ENCODE measurements around the gene RNU4-1. TPM values are rescaled to one million over a fixed set of nuclear protein-coding genes. Genes with fewer than 3 reads are reported as not detected.

The RNU4-1 gene
- total RNA-seq, 1 donor from 2014 or later, result 5,477 TPM

DNA sequence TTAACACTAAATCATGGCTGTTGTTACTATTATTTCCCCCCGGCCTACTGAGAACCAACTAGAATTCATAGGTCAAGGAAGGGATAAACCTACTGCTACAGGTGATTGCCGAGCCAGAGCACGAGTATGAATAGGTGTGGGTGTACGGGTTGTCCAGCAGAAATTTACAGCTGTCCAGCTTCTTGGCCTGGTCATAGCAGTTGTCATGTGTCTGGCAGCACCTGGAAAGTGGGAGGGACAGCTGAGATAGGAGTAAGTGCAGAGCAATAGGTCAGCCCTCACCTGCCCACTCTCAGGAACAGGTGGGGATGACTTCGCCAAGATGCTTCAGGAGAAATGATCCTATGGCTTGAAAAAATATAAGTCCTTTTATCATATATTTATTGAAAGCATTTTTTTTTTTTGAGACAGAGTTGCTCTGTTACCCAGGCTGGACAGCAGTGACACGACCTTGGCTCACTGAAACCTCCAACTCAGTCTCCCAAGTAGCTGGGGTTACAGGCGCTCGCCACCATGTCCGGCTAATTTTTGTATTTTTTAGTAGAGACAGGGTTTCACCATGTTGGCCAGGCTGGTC lies 31.9 kb upstream of the RNU4-1 start:
- Mint-ChIP-seq H3K27ac (no peak overlapping the region), H3K4me3 (no peak overlapping the region), H3K36me3 (no peaks in the 10 kb centered on the region), H3K27me3 (ENCODE audit: low read depth) (peaks cover 8% of the 10 kb centered on the region), H3K9me3 (no peaks in the 10 kb centered on the region), H3K4me1 (peaks cover 4% of the 10 kb centered on the region)
- no peak for TF ChIP-seq CTCF (IDR thresholded peaks at IDR 0.05; ENCODE audit: unreplicated experiment)
- no peak for DNase-seq (ENCODE audit: low spot score in 2 of 2, unreplicated experiment in 2 of 2)

GRCh38 chr12:120323772-120324171 lies 30.7 kb upstream of the RNU4-1 start:
- DNase-seq (ENCODE audit: low spot score in 2 of 2, unreplicated experiment in 2 of 2), result no peak
- Mint-ChIP-seq H3K27me3 (ENCODE audit: low read depth) (peaks cover 8% of the 10 kb centered on the region), H3K27ac (no peak overlapping the region), H3K4me3 (no peak overlapping the region), H3K9me3 (no peaks in the 10 kb centered on the region), H3K4me1 (peaks cover 4% of the 10 kb centered on the region), H3K36me3 (no peaks in the 10 kb centered on the region)
- no peak for TF ChIP-seq CTCF (IDR thresholded peaks at IDR 0.05; ENCODE audit: unreplicated experiment)

DNA sequence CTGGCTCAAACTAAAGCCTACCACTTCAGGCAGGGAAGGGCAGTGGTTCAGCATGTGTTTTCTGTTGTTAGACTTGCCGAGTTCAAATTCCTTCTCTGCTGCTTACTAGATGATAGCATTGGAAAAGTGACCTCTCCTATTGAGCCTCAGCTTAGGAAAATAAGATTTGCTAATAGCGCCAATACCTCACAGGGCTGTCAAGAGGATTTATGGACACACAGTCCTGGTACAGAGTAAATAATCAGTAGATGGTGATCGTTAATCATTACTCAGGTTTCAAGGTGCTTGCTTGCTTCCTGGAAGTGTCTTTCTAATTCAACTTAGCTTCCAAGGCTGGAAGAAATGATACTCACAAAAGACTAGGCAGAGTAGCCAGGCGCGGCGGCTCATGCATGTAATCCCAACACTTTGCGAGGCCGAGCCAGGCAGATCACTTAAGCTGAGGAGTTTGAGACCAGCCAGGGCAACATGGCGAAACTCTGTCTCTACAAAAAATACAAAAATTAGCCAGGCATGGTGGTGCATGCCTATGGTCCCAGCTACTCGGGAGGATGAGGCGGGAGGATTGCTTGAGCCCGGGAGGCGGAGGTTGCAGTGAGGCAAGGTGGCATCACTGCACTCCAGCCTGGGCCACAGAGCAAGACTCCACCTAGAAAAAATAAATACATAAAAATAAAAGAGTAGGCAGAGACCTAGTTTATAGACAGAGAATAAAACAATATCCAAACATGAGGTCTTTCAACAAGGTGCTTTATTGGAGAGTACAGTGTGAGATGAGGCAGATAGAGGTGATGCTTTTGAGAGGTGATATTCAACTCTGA lies 28.6 kb upstream of the RNU4-1 start:
- H3K27me3 Mint-ChIP-seq (ENCODE audit: low read depth), result peaks cover 8% of the 10 kb centered on the region
- DNase-seq (ENCODE audit: low spot score in 2 of 2, unreplicated experiment in 2 of 2), result no peak
- peaks cover 15% of the 10 kb centered on the region for H3K4me1 Mint-ChIP-seq
- no peak for TF ChIP-seq CTCF (IDR thresholded peaks at IDR 0.05; ENCODE audit: unreplicated experiment)
- H3K36me3 Mint-ChIP-seq, result no peaks in the 10 kb centered on the region
- H3K27ac Mint-ChIP-seq, result no peak overlapping the region
- H3K4me3 Mint-ChIP-seq, result no peak overlapping the region
- H3K9me3 Mint-ChIP-seq, result no peaks in the 10 kb centered on the region

- H3K27me3 Mint-ChIP-seq (ENCODE audit: low read depth), result peaks cover 2% of the 10 kb centered on the region
- DNase-seq (ENCODE audit: low spot score in 2 of 2, unreplicated experiment in 2 of 2), result peak; percentile 98 to 100
- peak; percentile 36 for TF ChIP-seq CTCF (IDR thresholded peaks at IDR 0.05; ENCODE audit: unreplicated experiment)
- H3K36me3 Mint-ChIP-seq, result no peaks in the 10 kb centered on the region
- peak overlapping the region; percentile 93 for H3K27ac Mint-ChIP-seq
- H3K4me1 Mint-ChIP-seq, result peaks cover 12% of the 10 kb centered on the region
- no peaks in the 10 kb centered on the region for H3K9me3 Mint-ChIP-seq
- peak overlapping the region; percentile 81 for H3K4me3 Mint-ChIP-seq
Measured at GRCh38 chr12:120317224-120318105, 24.4 kb upstream of the RNU4-1 start.

GRCh38 chr12:120316798-120317223 lies 23.8 kb upstream of the RNU4-1 start:
- no peaks in the 10 kb centered on the region for H3K36me3 Mint-ChIP-seq
- H3K27ac Mint-ChIP-seq, result peak overlapping the region; percentile 93
- no peak for TF ChIP-seq CTCF (IDR thresholded peaks at IDR 0.05; ENCODE audit: unreplicated experiment)
- H3K27me3 Mint-ChIP-seq (ENCODE audit: low read depth), result no peaks in the 10 kb centered on the region
- peaks cover 12% of the 10 kb centered on the region for H3K4me1 Mint-ChIP-seq
- H3K9me3 Mint-ChIP-seq, result no peaks in the 10 kb centered on the region
- no peak for DNase-seq (ENCODE audit: low spot score in 2 of 2, unreplicated experiment in 2 of 2)
- H3K4me3 Mint-ChIP-seq, result peak overlapping the region; percentile 81

Measured in mesothelial cell of epicardium (in vitro differentiated cells).